Measurements from ENCODE around the gene ICOSLG. TPM values are rescaled to one million over a fixed set of nuclear protein-coding genes. Genes with fewer than 3 reads are reported as not detected.
"Not testable (repeated sequence)": the region's sequence is repeated elsewhere in the genome, so short reads cannot be mapped to it uniquely, and the experiment has no call there.

The ICOSLG gene
- total RNA-seq, 1 donor = not detected

DNA sequence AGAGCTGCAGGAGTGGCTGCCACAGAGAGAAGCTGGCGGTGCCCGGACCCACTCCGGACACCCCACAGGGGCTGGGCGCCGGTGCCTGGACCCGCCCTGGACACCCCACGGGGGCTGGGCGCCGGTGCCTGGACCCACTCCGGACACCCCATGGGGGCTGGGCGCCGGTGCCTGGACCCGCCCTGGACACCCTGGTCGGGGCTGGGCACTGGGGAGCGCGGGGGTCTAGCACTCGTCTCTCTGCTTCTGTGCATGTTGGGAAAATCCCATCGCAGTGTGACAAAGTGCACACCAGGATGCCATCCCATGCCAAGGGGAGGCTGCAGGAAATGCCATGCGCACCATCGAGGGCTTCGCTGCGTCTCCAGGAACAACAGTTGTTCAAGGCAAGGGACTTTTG, 11.2 kb downstream of the ICOSLG start:
- not testable (repeated sequence) for H3K36me3 ChIP-seq (ENCODE audit: insufficient read depth, low read length); H3K4me3 ChIP-seq (ENCODE audit: insufficient read depth, low read length); H3K27me3 ChIP-seq (ENCODE audit: insufficient read depth, low read length); H3K79me2 ChIP-seq (ENCODE audit: insufficient read depth, low read length); H3K4me2 ChIP-seq (ENCODE audit: insufficient read depth, low read length); DNase-seq (ENCODE audit: insufficient read length, low spot score, missing footprints); H3K27ac ChIP-seq (ENCODE audit: low read depth, low read length); H4K20me1 ChIP-seq (ENCODE audit: insufficient read depth, low read length); H2AFZ ChIP-seq (ENCODE audit: low read length); H3K9me3 ChIP-seq (ENCODE audit: low read depth, low read length); H3K4me1 ChIP-seq (ENCODE audit: insufficient read depth, low read length)

DNA sequence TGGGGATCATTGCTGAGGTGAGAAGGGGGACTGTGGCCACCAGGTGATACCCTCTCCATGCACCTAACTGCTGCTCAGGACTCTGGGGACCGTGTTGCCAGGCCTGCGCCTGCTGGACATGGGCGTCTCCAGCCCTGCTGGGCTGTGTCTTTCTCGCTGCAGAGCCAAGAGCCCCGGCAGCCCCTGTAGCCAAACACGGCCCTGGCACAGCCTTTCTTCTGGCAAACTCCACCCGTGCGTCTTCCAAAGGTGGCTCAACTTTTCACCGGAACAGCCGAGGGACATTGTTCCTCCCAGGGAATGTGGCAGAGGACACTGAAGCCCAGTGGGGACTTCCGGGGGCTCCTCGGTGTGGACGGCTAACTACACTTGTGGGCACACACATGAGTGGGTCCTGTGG, 12.6 kb downstream of the ICOSLG start:
- not testable (repeated sequence) for H4K20me1 ChIP-seq (ENCODE audit: insufficient read depth, low read length); H3K4me1 ChIP-seq (ENCODE audit: insufficient read depth, low read length); H3K9me3 ChIP-seq (ENCODE audit: low read depth, low read length); H3K36me3 ChIP-seq (ENCODE audit: insufficient read depth, low read length); DNase-seq (ENCODE audit: insufficient read length, low spot score, missing footprints); H3K4me3 ChIP-seq (ENCODE audit: insufficient read depth, low read length); H3K27ac ChIP-seq (ENCODE audit: low read depth, low read length); H3K27me3 ChIP-seq (ENCODE audit: insufficient read depth, low read length); H3K4me2 ChIP-seq (ENCODE audit: insufficient read depth, low read length); H3K79me2 ChIP-seq (ENCODE audit: insufficient read depth, low read length); H2AFZ ChIP-seq (ENCODE audit: low read length)

DNA sequence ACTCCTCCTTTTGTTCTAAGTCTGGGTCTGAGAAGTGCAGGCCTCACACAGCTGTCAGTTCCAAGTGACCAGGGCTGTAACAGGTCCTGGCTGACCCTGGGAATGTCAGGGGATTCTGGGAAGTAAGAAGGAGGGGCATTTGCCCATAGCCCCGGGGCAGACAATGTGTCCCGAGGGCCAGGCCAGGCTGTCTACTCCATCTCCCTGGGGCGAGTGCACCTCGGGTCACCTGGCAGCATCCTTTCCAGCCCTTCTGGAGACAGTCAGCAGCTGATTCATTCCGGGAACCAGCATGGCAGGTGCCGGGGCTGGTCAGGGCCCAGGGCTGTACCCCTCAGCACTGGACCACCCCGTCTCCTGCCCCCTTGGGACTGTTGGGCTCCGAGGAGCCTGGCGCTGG, 13.1 kb downstream of the ICOSLG start:
- H3K36me3 ChIP-seq (ENCODE audit: insufficient read depth, low read length); H3K4me2 ChIP-seq (ENCODE audit: insufficient read depth, low read length); H3K4me1 ChIP-seq (ENCODE audit: insufficient read depth, low read length); H3K27me3 ChIP-seq (ENCODE audit: insufficient read depth, low read length); DNase-seq (ENCODE audit: insufficient read length, low spot score, missing footprints); H2AFZ ChIP-seq (ENCODE audit: low read length); H3K27ac ChIP-seq (ENCODE audit: low read depth, low read length); H3K4me3 ChIP-seq (ENCODE audit: insufficient read depth, low read length); H4K20me1 ChIP-seq (ENCODE audit: insufficient read depth, low read length); H3K79me2 ChIP-seq (ENCODE audit: insufficient read depth, low read length); H3K9me3 ChIP-seq (ENCODE audit: low read depth, low read length): not testable (repeated sequence)

DNA sequence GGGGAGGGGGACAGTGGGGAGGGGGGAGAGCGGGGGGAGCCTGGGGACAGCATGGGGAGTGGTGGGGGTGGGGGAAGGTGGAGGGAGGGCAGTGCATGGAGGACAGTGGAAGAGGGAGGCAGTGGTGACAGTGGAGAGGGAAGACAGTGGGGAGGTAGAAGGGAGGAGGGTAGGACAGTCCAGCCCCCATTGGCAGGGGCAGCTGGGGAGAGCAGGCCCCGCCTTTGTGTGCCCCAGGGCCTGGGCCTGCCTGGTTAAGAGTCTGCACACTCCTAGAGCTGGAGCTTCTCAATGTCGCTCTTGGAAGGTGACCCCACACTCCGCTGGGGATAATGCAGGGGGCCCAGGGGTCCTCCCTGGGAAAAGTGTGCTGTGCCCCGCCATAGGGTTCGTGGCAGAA, 15.1 kb downstream of the ICOSLG start:
- not testable (repeated sequence) for H4K20me1 ChIP-seq (ENCODE audit: insufficient read depth, low read length); H3K79me2 ChIP-seq (ENCODE audit: insufficient read depth, low read length); H3K4me2 ChIP-seq (ENCODE audit: insufficient read depth, low read length); H3K27ac ChIP-seq (ENCODE audit: low read depth, low read length); H3K9me3 ChIP-seq (ENCODE audit: low read depth, low read length); DNase-seq (ENCODE audit: insufficient read length, low spot score, missing footprints); H3K4me3 ChIP-seq (ENCODE audit: insufficient read depth, low read length); H3K4me1 ChIP-seq (ENCODE audit: insufficient read depth, low read length); H2AFZ ChIP-seq (ENCODE audit: low read length); H3K27me3 ChIP-seq (ENCODE audit: insufficient read depth, low read length); H3K36me3 ChIP-seq (ENCODE audit: insufficient read depth, low read length)

DNA sequence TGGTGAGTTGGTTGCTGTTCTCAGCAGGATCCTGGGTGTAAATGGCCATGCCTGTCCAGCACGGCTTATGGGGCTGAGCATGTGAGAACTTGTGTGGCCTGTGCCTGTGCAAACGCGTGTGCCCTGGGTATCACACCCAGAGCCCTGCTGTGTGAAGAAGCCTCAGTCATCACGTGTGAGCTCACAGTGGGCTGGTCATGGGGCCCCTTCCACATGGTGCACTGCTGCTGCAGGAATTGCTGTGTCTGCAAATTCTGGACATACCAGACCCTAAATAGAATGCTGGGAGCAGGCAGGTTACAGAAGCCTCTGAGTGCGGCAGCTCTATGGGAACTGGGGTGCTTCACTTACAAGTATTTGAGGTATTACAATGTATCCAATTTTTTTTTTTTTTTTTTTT, 17.4 kb downstream of the ICOSLG start:
- DNase-seq (ENCODE audit: insufficient read length, low spot score, missing footprints); H4K20me1 ChIP-seq (ENCODE audit: insufficient read depth, low read length); H3K36me3 ChIP-seq (ENCODE audit: insufficient read depth, low read length); H3K4me2 ChIP-seq (ENCODE audit: insufficient read depth, low read length); H3K27ac ChIP-seq (ENCODE audit: low read depth, low read length); H3K4me1 ChIP-seq (ENCODE audit: insufficient read depth, low read length); H2AFZ ChIP-seq (ENCODE audit: low read length); H3K4me3 ChIP-seq (ENCODE audit: insufficient read depth, low read length); H3K9me3 ChIP-seq (ENCODE audit: low read depth, low read length); H3K79me2 ChIP-seq (ENCODE audit: insufficient read depth, low read length); H3K27me3 ChIP-seq (ENCODE audit: insufficient read depth, low read length): not testable (repeated sequence)

DNA sequence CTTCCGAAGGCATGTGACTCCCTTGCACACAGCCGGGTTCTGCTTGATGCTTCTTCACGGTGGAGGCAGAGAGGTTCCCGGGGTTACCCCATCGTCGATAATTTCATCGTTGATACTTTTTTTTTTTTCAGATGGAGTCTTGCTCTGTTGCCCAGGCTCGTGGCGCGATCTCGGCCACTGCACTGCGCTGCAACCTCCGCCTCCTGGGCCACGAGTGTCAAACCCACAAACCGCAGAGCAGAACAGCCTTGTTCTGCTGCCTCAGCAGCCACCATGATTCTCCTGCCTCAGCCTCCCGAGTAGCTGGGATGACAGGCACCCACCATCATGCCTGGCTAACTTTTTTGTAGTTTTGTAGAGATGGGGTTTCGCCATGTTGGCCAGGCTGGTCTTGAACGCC, 20.1 kb downstream of the ICOSLG start:
- H3K27me3 ChIP-seq (ENCODE audit: insufficient read depth, low read length); H3K79me2 ChIP-seq (ENCODE audit: insufficient read depth, low read length); H3K27ac ChIP-seq (ENCODE audit: low read depth, low read length); H3K4me3 ChIP-seq (ENCODE audit: insufficient read depth, low read length); H3K9me3 ChIP-seq (ENCODE audit: low read depth, low read length); H3K4me1 ChIP-seq (ENCODE audit: insufficient read depth, low read length); DNase-seq (ENCODE audit: insufficient read length, low spot score, missing footprints); H3K4me2 ChIP-seq (ENCODE audit: insufficient read depth, low read length); H3K36me3 ChIP-seq (ENCODE audit: insufficient read depth, low read length); H4K20me1 ChIP-seq (ENCODE audit: insufficient read depth, low read length); H2AFZ ChIP-seq (ENCODE audit: low read length): not testable (repeated sequence)

DNA sequence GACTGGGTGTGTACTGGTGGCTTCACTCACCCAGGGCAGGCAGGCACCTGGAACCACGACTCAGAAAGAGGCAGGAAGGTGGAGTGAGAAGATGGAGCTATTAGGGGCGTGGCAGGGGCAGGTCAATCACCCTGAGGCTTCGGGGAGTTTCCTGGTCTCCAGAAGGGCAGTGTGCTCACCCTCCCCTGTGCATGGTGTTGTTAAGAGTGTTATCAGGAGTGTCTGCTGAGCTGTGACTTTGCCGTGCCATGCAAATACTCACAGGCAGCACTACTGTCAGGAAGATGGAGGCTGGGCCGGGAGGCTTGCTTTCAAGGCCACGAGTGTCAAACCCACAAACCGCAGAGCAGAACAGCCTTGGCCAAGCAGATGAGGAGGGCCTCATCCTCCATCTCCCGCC, 22.3 kb downstream of the ICOSLG start:
- not testable (repeated sequence) for H3K36me3 ChIP-seq (ENCODE audit: insufficient read depth, low read length); DNase-seq (ENCODE audit: insufficient read length, low spot score, missing footprints); H4K20me1 ChIP-seq (ENCODE audit: insufficient read depth, low read length); H3K4me3 ChIP-seq (ENCODE audit: insufficient read depth, low read length); H3K4me1 ChIP-seq (ENCODE audit: insufficient read depth, low read length); H2AFZ ChIP-seq (ENCODE audit: low read length); H3K27me3 ChIP-seq (ENCODE audit: insufficient read depth, low read length); H3K4me2 ChIP-seq (ENCODE audit: insufficient read depth, low read length); H3K9me3 ChIP-seq (ENCODE audit: low read depth, low read length); H3K27ac ChIP-seq (ENCODE audit: low read depth, low read length); H3K79me2 ChIP-seq (ENCODE audit: insufficient read depth, low read length)

DNA sequence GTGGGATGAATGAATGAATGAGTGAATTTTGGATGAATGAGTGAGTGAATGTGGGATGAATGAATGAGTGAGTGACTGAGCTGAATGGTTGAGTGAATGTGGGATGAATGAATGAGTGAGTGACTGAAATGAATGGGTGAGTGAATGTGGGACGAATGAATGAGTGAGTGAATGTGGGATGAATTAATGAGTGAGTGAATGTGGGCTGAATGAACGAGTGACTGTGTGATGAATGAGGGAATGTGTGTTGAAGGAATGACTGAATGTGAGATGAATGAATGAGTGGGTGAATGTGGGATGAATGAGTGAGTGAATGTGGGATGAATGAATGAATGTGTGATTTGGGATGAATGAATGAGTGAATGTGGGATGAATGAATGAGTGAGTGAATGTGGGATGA, 28.8 kb downstream of the ICOSLG start:
- H3K27ac ChIP-seq (ENCODE audit: low read depth, low read length); DNase-seq (ENCODE audit: insufficient read length, low spot score, missing footprints); H3K4me1 ChIP-seq (ENCODE audit: insufficient read depth, low read length); H3K4me2 ChIP-seq (ENCODE audit: insufficient read depth, low read length); H3K79me2 ChIP-seq (ENCODE audit: insufficient read depth, low read length); H4K20me1 ChIP-seq (ENCODE audit: insufficient read depth, low read length); H3K4me3 ChIP-seq (ENCODE audit: insufficient read depth, low read length); H3K9me3 ChIP-seq (ENCODE audit: low read depth, low read length); H3K27me3 ChIP-seq (ENCODE audit: insufficient read depth, low read length); H3K36me3 ChIP-seq (ENCODE audit: insufficient read depth, low read length); H2AFZ ChIP-seq (ENCODE audit: low read length): not testable (repeated sequence)

DNA sequence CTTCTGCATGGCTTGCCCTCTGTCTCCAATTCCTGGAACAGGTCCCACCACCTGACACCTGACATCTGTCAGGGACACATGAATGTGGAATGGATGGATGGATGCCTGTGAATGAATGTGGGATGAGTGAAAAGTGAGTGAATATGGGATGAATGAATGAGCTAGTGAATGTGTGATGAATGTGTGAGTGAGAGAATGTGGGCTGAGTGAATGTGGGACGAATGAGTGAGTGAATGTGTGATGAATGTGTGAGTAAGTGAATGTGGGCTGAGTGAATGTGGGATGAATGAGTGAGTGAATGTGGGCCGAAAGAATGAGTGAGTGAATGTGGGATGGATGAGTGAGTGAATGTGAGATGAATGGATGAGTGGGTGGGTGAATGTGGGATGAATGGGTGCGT, 29.2 kb downstream of the ICOSLG start:
- not testable (repeated sequence) for H4K20me1 ChIP-seq (ENCODE audit: insufficient read depth, low read length); H2AFZ ChIP-seq (ENCODE audit: low read length); DNase-seq (ENCODE audit: insufficient read length, low spot score, missing footprints); H3K27ac ChIP-seq (ENCODE audit: low read depth, low read length); H3K36me3 ChIP-seq (ENCODE audit: insufficient read depth, low read length); H3K4me2 ChIP-seq (ENCODE audit: insufficient read depth, low read length); H3K4me1 ChIP-seq (ENCODE audit: insufficient read depth, low read length); H3K79me2 ChIP-seq (ENCODE audit: insufficient read depth, low read length); H3K9me3 ChIP-seq (ENCODE audit: low read depth, low read length); H3K4me3 ChIP-seq (ENCODE audit: insufficient read depth, low read length); H3K27me3 ChIP-seq (ENCODE audit: insufficient read depth, low read length)
